ENCODE measurements around the gene ARMH3. TPM values are rescaled to one million over a fixed set of nuclear protein-coding genes. Genes with fewer than 3 reads are reported as not detected.

ARMH3 gene
- total and polyA plus RNA-seq, 10 of the 15 experiments (the other 5 are each of a cell fraction or from before 2014, with no cell fraction given) = 13.0 to 33.0 (median 16.4) TPM

DNA sequence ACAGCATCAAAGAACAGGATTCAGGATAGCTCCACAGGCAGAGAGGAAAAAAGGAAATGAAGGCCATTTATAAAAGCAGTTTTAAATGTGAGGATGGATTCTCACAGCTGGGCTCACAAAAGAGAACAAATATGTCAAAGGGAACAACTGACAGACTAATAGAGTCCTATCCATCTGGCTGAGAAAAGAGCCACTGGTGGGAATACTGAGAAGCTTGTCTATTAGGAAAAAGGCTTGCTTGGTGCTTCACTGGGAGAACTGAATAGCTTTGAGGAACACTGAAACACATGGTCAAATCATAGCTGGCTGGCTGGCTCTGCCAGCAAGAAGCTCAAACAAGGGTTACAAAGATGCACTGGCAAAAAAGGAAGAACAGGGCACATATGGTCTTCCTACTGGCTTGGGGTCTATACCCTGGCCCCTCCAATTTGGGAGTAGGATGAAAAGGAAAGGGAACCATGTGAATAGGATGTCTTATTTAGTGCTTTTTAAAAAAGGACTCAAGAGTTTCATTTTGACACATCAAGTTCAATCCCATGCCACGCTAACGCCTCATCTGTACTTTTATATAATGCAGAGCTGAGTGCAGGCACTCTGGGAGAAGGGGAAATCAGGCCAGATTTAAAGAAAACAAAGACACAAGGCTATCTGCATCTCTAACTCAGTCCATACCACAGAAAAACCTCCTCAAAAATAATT lies 167.6 kb downstream of the ARMH3 start (continued):
- no peak for TF ChIP-seq HSF1 (IDR thresholded peaks at IDR 0.05; ENCODE audit: low read depth, low read length)
- no peak for TF ChIP-seq KAT2A (conservative IDR thresholded peaks at IDR 0.05; ENCODE audit: control insufficient read depth, low read depth, low read length)
- TF ChIP-seq ZNF687 (IDR thresholded peaks at IDR 0.05) = peak; percentile 83; the same call in 1 of the 2 replicates
- no peak for TF ChIP-seq RELA (IDR thresholded peaks at IDR 0.05; ENCODE audit: borderline replicate concordance, partially characterized antibody)
- 0 out of 4 replicates have a peak, but pooled peaks of 1 of the 2 experiments have one; percentile 16 for TF ChIP-seq EP300 (IDR thresholded peaks at IDR 0.05; ENCODE audit: borderline replicate concordance in 1 of 2, control insufficient read depth in 1 of 2, low read depth in 2 of 2, low read length in 2 of 2)
- TF ChIP-seq PAX5 (IDR thresholded peaks at IDR 0.05; ENCODE audit: borderline replicate concordance, low read depth, low read length) = no peak
- no peak for TF ChIP-seq CHD1 (IDR thresholded peaks at IDR 0.05; ENCODE audit: low read depth, low read length)
- TF ChIP-seq CEBPZ (IDR thresholded peaks at IDR 0.05; ENCODE audit: low read depth, low read length) = no peak
- no peak for TF ChIP-seq SMARCA5 (IDR thresholded peaks at IDR 0.05)
- no peak for TF ChIP-seq NR2C2 (IDR thresholded peaks at IDR 0.05; ENCODE audit: borderline replicate concordance, control insufficient read depth, insufficient read length, low read depth)
- peak; percentile 78 for TF ChIP-seq JUNB (IDR thresholded peaks at IDR 0.05)
- TF ChIP-seq, protein P1, sequence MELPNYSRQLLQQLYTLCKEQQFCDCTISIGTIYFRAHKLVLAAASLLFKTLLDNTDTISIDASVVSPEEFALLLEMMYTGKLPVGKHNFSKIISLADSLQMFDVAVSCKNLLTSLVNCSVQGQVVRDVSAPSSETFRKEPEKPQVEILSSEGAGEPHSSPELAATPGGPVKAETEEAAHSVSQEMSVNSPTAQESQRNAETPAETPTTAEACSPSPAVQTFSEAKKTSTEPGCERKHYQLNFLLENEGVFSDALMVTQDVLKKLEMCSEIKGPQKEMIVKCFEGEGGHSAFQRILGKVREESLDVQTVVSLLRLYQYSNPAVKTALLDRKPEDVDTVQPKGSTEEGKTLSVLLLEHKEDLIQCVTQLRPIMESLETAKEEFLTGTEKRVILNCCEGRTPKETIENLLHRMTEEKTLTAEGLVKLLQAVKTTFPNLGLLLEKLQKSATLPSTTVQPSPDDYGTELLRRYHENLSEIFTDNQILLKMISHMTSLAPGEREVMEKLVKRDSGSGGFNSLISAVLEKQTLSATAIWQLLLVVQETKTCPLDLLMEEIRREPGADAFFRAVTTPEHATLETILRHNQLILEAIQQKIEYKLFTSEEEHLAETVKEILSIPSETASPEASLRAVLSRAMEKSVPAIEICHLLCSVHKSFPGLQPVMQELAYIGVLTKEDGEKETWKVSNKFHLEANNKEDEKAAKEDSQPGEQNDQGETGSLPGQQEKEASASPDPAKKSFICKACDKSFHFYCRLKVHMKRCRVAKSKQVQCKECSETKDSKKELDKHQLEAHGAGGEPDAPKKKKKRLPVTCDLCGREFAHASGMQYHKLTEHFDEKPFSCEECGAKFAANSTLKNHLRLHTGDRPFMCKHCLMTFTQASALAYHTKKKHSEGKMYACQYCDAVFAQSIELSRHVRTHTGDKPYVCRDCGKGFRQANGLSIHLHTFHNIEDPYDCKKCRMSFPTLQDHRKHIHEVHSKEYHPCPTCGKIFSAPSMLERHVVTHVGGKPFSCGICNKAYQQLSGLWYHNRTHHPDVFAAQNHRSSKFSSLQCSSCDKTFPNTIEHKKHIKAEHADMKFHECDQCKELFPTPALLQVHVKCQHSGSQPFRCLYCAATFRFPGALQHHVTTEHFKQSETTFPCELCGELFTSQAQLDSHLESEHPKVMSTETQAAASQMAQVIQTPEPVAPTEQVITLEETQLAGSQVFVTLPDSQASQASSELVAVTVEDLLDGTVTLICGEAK (IDR thresholded peaks at IDR 0.05; ENCODE audit: borderline replicate concordance) = no peak
